Astrocyte (in vitro differentiated cells and primary cell): ENCODE measurements around the gene TSFM. TPM values are rescaled to one million over a fixed set of nuclear protein-coding genes. Genes with fewer than 3 reads are reported as not detected.

Experiments used
- DNase-seq: peaks from one replicate; pipeline ENCODE4 v3.0.0-alpha.2; 2010; ENCODE audit warnings: low read depth
- FAIRE-seq: peaks from 2 replicates; lab custom pipeline; 2011; peaks lifted over from hg19 to GRCh38; lab: Jason Lieb, UNC
- H2AFZ ChIP-seq: 2 replicates; pipeline ENCODE4 v1.6.0; 2012; ENCODE audit warnings: low read depth, low read length, inconsistent platforms
- H3K27ac ChIP-seq: 2 replicates; pipeline ENCODE4 v1.5.1; 2011; ENCODE audit warnings: low read depth, low read length, inconsistent platforms
- H3K27me3 ChIP-seq: 2 replicates; pipeline ENCODE4 v1.6.0; 2011; ENCODE audit warnings: low read length, inconsistent platforms; ENCODE audit not compliant: insufficient read depth
- H3K36me3 ChIP-seq: 2 replicates; pipeline ENCODE4 v1.5.1; 2011; ENCODE audit warnings: low read length, inconsistent platforms; ENCODE audit not compliant: insufficient read depth
- H3K4me1 ChIP-seq: 2 replicates; pipeline ENCODE4 v1.5.1; 2011; ENCODE audit warnings: low read length, inconsistent platforms; ENCODE audit not compliant: insufficient read depth
- H3K4me2 ChIP-seq: 2 replicates; pipeline ENCODE4 v1.6.0; 2012; ENCODE audit warnings: low read length, inconsistent platforms
- H3K4me3 ChIP-seq: 2 replicates; pipeline ENCODE4 v1.5.1; 2011; ENCODE audit warnings: low read depth, mild to moderate bottlenecking, low read length, inconsistent platforms; ENCODE audit not compliant: insufficient read depth
- H3K79me2 ChIP-seq: 2 replicates; pipeline ENCODE4 v1.6.0; 2012; ENCODE audit warnings: mild to moderate bottlenecking, low read length, inconsistent platforms; ENCODE audit not compliant: insufficient read depth
- H3K9ac ChIP-seq: 2 replicates; pipeline ENCODE4 v1.6.0; 2012; ENCODE audit warnings: mild to moderate bottlenecking, low read length, inconsistent platforms
- H3K9me3 ChIP-seq: 2 replicates; pipeline ENCODE4 v1.5.1; 2012; ENCODE audit warnings: low read depth, mild to moderate bottlenecking, low read length, inconsistent platforms; ENCODE audit not compliant: insufficient read depth
- H4K20me1 ChIP-seq: 2 replicates; pipeline ENCODE4 v1.6.0; 2012; ENCODE audit warnings: low read length, inconsistent platforms; ENCODE audit not compliant: insufficient read depth
- H3K27ac Mint-ChIP-seq: one replicate; pipeline ENCODE4 v1.8.0; 2021; ENCODE audit warnings: mild to moderate bottlenecking, mixed read lengths; ENCODE audit not compliant: unreplicated experiment
- H3K27me3 Mint-ChIP-seq: one replicate; pipeline ENCODE4 v1.8.0; 2021; ENCODE audit warnings: low read depth, mixed read lengths; ENCODE audit not compliant: unreplicated experiment
- H3K36me3 Mint-ChIP-seq: one replicate; pipeline ENCODE4 v1.8.0; 2021; ENCODE audit warnings: low read depth, mixed read lengths; ENCODE audit not compliant: unreplicated experiment
- H3K4me1 Mint-ChIP-seq: one replicate; pipeline ENCODE4 v1.8.0; 2021; ENCODE audit warnings: low read depth, mixed read lengths; ENCODE audit not compliant: unreplicated experiment
- H3K4me3 Mint-ChIP-seq: one replicate; pipeline ENCODE4 v1.8.0; 2021; ENCODE audit warnings: mild to moderate bottlenecking, moderate library complexity, mixed read lengths; ENCODE audit not compliant: unreplicated experiment
- H3K9me3 Mint-ChIP-seq: one replicate; pipeline ENCODE4 v1.8.0; 2021; ENCODE audit warnings: mild to moderate bottlenecking, mixed read lengths; ENCODE audit not compliant: unreplicated experiment
- EZH2 ChIP-seq: IDR thresholded peaks from 2 replicates; pipeline ENCODE4 v1.6.1; 2012; ENCODE audit warnings: mild to moderate bottlenecking, low read length, inconsistent platforms; ENCODE audit not compliant: insufficient read depth
- total RNA-seq: library from RNA; stranded (reverse); gene quantifications from 2 replicates; pipeline ENCODE4 v1.2.1, GENCODE V29; 2021
- TF ChIP-seq, protein P1 (sequence below): IDR thresholded peaks from 2 replicates; pipeline ENCODE4 v1.5.1; 2011; ENCODE audit warnings: low read depth, mild to moderate bottlenecking, inconsistent platforms, low read length, moderate library complexity; ENCODE audit not compliant: insufficient read depth

The TSFM gene
- total RNA-seq, 1 donor from 2014 or later = 26.6 TPM

DNA sequence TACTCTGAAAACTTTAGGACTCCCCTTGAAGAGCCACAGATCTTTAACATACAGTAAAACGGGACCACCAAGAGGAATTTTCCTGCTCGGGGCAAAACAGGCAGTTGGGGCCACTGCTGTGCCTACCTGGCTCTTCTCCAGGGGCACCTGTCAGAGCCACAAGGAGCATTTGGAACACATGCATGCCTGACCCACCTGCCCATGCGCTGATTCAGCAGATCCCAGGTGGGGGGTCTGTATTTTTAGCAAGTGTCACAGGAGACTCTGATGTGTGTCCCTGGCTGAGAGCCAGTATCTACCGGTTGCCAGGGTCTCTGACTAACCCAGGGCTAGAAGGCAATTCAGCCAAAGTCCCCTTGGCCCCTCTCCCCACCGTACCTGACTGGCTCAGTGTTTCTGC lies 57.4 kb downstream of the TSFM start:
- Histone ChIP-seq H3K4me3 (no peak overlapping the region), H3K27me3 (no peaks in the 10 kb centered on the region), H3K9ac (no peak overlapping the region), H3K4me2 (peak overlapping the region; percentile 5), H3K4me1 (peaks cover 74% of the 10 kb centered on the region), H3K27ac (no peak overlapping the region), H4K20me1 (peaks cover 98% of the 10 kb centered on the region), H3K9me3 (no peaks in the 10 kb centered on the region), H3K79me2 (peaks cover 99% of the 10 kb centered on the region), H3K36me3 (peaks cover 2% of the 10 kb centered on the region), H2AFZ (no peak overlapping the region)
- no peaks in the 10 kb centered on the region for H3K9me3 Mint-ChIP-seq
- no peak for FAIRE-seq
- peaks cover 82% of the 10 kb centered on the region for H3K4me1 Mint-ChIP-seq
- H3K36me3 Mint-ChIP-seq = peaks cover 2% of the 10 kb centered on the region
- TF ChIP-seq, protein P1, sequence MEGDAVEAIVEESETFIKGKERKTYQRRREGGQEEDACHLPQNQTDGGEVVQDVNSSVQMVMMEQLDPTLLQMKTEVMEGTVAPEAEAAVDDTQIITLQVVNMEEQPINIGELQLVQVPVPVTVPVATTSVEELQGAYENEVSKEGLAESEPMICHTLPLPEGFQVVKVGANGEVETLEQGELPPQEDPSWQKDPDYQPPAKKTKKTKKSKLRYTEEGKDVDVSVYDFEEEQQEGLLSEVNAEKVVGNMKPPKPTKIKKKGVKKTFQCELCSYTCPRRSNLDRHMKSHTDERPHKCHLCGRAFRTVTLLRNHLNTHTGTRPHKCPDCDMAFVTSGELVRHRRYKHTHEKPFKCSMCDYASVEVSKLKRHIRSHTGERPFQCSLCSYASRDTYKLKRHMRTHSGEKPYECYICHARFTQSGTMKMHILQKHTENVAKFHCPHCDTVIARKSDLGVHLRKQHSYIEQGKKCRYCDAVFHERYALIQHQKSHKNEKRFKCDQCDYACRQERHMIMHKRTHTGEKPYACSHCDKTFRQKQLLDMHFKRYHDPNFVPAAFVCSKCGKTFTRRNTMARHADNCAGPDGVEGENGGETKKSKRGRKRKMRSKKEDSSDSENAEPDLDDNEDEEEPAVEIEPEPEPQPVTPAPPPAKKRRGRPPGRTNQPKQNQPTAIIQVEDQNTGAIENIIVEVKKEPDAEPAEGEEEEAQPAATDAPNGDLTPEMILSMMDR = no peak
- TF ChIP-seq EZH2 = no peak
- DNase-seq = no peak
- H3K4me3 Mint-ChIP-seq = no peak overlapping the region
- no peak overlapping the region for H3K27ac Mint-ChIP-seq
- H3K27me3 Mint-ChIP-seq = no peaks in the 10 kb centered on the region

DNA sequence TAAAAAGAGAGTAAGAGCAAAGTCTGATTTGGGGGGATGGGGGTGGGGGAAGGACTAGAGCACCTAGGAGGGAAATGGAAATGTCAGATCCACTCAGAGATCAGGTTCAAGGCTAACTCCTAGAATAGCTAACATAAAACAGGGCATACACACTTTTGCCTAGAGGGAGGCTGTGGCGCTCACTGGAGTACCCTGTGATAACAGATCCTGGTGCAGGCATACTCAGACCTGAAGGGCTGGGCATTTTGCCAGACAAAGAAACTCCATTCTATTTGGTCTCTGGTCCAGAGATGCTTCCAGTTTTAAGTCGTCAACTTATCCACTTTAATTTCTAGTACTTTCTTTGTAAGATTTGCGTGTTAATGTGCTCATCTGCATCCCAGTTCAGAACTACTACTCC lies 58.1 kb downstream of the TSFM start:
- no peak overlapping the region for H3K4me3 ChIP-seq
- H3K9ac ChIP-seq = no peak overlapping the region
- FAIRE-seq = no peak
- no peak overlapping the region for H2AFZ ChIP-seq
- Mint-ChIP-seq H3K4me1 (peaks cover 79% of the 10 kb centered on the region), H3K27me3 (no peaks in the 10 kb centered on the region), H3K9me3 (no peaks in the 10 kb centered on the region), H3K27ac (no peak overlapping the region), H3K36me3 (peaks cover 2% of the 10 kb centered on the region), H3K4me3 (peak overlapping the region; percentile 47)
- peaks cover 96% of the 10 kb centered on the region for H4K20me1 ChIP-seq
- no peaks in the 10 kb centered on the region for H3K9me3 ChIP-seq
- peaks cover 2% of the 10 kb centered on the region for H3K36me3 ChIP-seq
- DNase-seq = no peak
- peaks cover 99% of the 10 kb centered on the region for H3K79me2 ChIP-seq
- H3K4me2 ChIP-seq = peak overlapping the region; percentile 5
- no peak for TF ChIP-seq EZH2
- TF ChIP-seq, protein P1 = no peak
- H3K27me3 ChIP-seq = no peaks in the 10 kb centered on the region
- H3K27ac ChIP-seq = no peak overlapping the region
- H3K4me1 ChIP-seq = peaks cover 70% of the 10 kb centered on the region

DNA sequence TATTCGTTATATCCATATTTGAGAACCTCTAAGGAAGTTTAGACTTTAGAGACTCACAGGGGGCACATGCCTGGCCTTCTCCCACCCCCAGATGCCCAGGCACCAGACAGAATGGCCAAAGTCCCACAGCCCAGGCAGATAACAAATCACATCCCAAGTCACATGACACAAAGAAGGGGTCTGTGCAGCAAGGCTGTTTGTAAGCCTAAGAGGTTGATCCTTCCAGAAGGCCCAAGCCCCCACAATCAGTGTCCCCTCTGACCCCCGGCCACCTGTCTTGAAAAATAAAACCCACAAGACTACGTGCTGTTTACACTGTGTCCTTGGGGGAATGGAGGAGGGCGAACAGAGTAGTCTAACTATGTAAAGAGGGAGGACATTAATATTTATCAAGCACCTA lies 58.9 kb downstream of the TSFM start:
- Mint-ChIP-seq H3K4me3 (no peak overlapping the region), H3K27me3 (no peaks in the 10 kb centered on the region), H3K4me1 (peaks cover 72% of the 10 kb centered on the region), H3K27ac (no peak overlapping the region), H3K36me3 (peaks cover 2% of the 10 kb centered on the region), H3K9me3 (no peaks in the 10 kb centered on the region)
- Histone ChIP-seq H3K4me2 (no peak overlapping the region), H3K27me3 (no peaks in the 10 kb centered on the region), H3K4me3 (no peak overlapping the region), H2AFZ (no peak overlapping the region), H4K20me1 (peaks cover 89% of the 10 kb centered on the region), H3K9ac (no peak overlapping the region), H3K4me1 (peaks cover 64% of the 10 kb centered on the region), H3K27ac (no peak overlapping the region), H3K9me3 (no peaks in the 10 kb centered on the region), H3K36me3 (peaks cover 2% of the 10 kb centered on the region), H3K79me2 (peaks cover 98% of the 10 kb centered on the region)
- no peak for TF ChIP-seq EZH2
- TF ChIP-seq, protein P1 = no peak
- FAIRE-seq (no peak), DNase-seq (no peak)
